ENCODE results near the gene TSGA10IP. TPM values are rescaled to one million over a fixed set of nuclear protein-coding genes. Genes with fewer than 3 reads are reported as not detected.

TSGA10IP gene
- total RNA-seq, 4 donors from 2014 or later, result not detected

GRCh38 chr11:65919141-65919572 is 26.1 kb upstream of the TSGA10IP start, which contains the start of gene DRAP1:
Gene DRAP1, plus strand, starts transcription at chr11:65919426. Its CDS starts 76 bp downstream, at chr11:65919502.
- DNase-seq (ENCODE audit: low spot score in 2 of 2), result peak; percentile 97 to 100
- TF ChIP-seq POLR2A (IDR thresholded peaks at IDR 0.05) (no peak), CTCF (IDR thresholded peaks at IDR 0.05) (no peak)
- intact Hi-C loops (cut with DNase I; ENCODE audit: low total_unique reads), result no loop called here
- 0 to 3% methylated on average over 15 to 37 of the region's 59 CpGs for WGBS, 2 donors
- peak within 1 kb of the TSS; percentile 80 for H3K4me3 ChIP-seq (ENCODE audit: low read depth, poor library complexity, severe bottlenecking)

- peak in 1 of 2 donors; percentile 89 for DNase-seq (ENCODE audit: low spot score in 2 of 2)
- WGBS, 2 donors, result 0 to 1% methylated on average over 29 to 30 of the region's 60 CpGs
- no peak for TF ChIP-seq CTCF (IDR thresholded peaks at IDR 0.05)
- no peak for TF ChIP-seq POLR2A (IDR thresholded peaks at IDR 0.05)
- peak overlapping the region; percentile 80 for H3K4me3 ChIP-seq (ENCODE audit: low read depth, poor library complexity, severe bottlenecking)
- intact Hi-C loops (cut with DNase I; ENCODE audit: low total_unique reads), result no loop called here
These were observed 25.5 kb upstream of the TSGA10IP start for GRCh38 chr11:65919573-65920371.

GRCh38 chr11:65920372-65920802 is 24.9 kb upstream of the TSGA10IP start:
- WGBS, 2 donors, result 47 to 55% methylated on average over 15 of the region's 15 CpGs
- intact Hi-C loops (cut with DNase I; ENCODE audit: low total_unique reads), result no loop called here
- DNase-seq (ENCODE audit: low spot score in 2 of 2), result no peak
- TF ChIP-seq POLR2A (IDR thresholded peaks at IDR 0.05) (no peak), CTCF (IDR thresholded peaks at IDR 0.05) (no peak)
- peak overlapping the region; percentile 80 for H3K4me3 ChIP-seq (ENCODE audit: low read depth, poor library complexity, severe bottlenecking)

- DNase-seq (ENCODE audit: low spot score in 2 of 2), result no peak
- intact Hi-C loops (cut with DNase I; ENCODE audit: low total_unique reads), result no loop called here
- no peak overlapping the region for H3K4me3 ChIP-seq (ENCODE audit: low read depth, poor library complexity, severe bottlenecking)
- TF ChIP-seq POLR2A (IDR thresholded peaks at IDR 0.05) (no peak), CTCF (IDR thresholded peaks at IDR 0.05) (no peak)
- WGBS, 2 donors, result 75 to 82% methylated on average over 10 to 12 of the region's 12 CpGs
These were observed 24.2 kb upstream of the TSGA10IP start for GRCh38 chr11:65921033-65921555.

GRCh38 chr11:65921876-65922275 is 23.4 kb upstream of the TSGA10IP start:
- WGBS, 2 donors, result 91 to 94% methylated on average over 10 of the region's 10 CpGs
- H3K4me3 ChIP-seq (ENCODE audit: low read depth, poor library complexity, severe bottlenecking), result no peak overlapping the region
- TF ChIP-seq CTCF (IDR thresholded peaks at IDR 0.05) (no peak), POLR2A (IDR thresholded peaks at IDR 0.05) (no peak)
- no peak for DNase-seq (ENCODE audit: low spot score in 2 of 2)
- intact Hi-C loops (cut with DNase I; ENCODE audit: low total_unique reads), result no loop called here
